HCT116 (cell line): ENCODE results near the gene ZNF287. TPM values are rescaled to one million over a fixed set of nuclear protein-coding genes. Genes with fewer than 3 reads are reported as not detected.

Experiments used
- ATAC-seq: fragments of 200-7000 bp; cut with Tn5 transposase; 2 replicates; pipeline ENCODE4 v1.9.1; 2020; ENCODE audit warnings: mild to moderate bottlenecking, moderate library complexity
- BruUV-seq: library from RNA; stranded (reverse); fragments of 400-500 nt; replicated peaks from 2 replicates; lab custom pipeline; 2021; lab: Mats Ljungman, UMichigan
- CTCF ChIA-PET: fragments of 300-600 bp; sonication (Branson Sonifier 250); formaldehyde crosslinking; loops from one replicate; lab custom pipeline; 2021; ENCODE audit warnings: antibody characterized with exemption; lab: Charles Lee
- POLR2A ChIA-PET: fragments of 300-600, 350-600 bp; sonication (Branson Sonifier 250); formaldehyde crosslinking; loops from one replicate; lab custom pipeline; 2021; ENCODE audit warnings: antibody characterized with exemption; lab: Charles Lee
- RAD21 ChIA-PET, 2 experiments: fragments of 300-600 bp; sonication (Branson Sonifier 250); formaldehyde crosslinking; loops; one replicate each; lab custom pipeline; 2023; ENCODE audit warnings: low total read pairs in 2 of 2; ENCODE audit not compliant: uncharacterized antibody in 2 of 2, unreplicated experiment in 2 of 2, low non-redundant PET in 1 of 2; lab: Charles Lee
- DNase-seq: peaks from one replicate; pipeline ENCODE4 v3.0.0-alpha.2; 2010; ENCODE audit warnings: low read depth, low spot score
- H2AFZ ChIP-seq: fragments of 200-600 bp; shearing (Covaris generic), sonication (generic); 2 replicates; pipeline ENCODE4 v1.6.1; 2017; ENCODE audit warnings: low read depth, mixed run types, mixed read lengths, antibody characterized with exemption, low read length; ENCODE audit not compliant: poor library complexity, severe bottlenecking
- H3K27ac ChIP-seq: 2 replicates; pipeline ENCODE4 v1.5.1; 2012; ENCODE audit warnings: low read depth, low read length
- H3K27me3 ChIP-seq: fragments of 200-600 bp; sonication (generic); 2 replicates; pipeline ENCODE4 v1.6.1; 2016; ENCODE audit warnings: mixed run types, low read length, mixed read lengths; ENCODE audit not compliant: insufficient read depth
- H3K36me3 ChIP-seq, 2 experiments: fragments of 200-500 bp in 1 of 2; fragments of 200-600 bp in 1 of 2; sonication (Bioruptor generic) in 1 of 2; sonication (generic) in 1 of 2; 2 replicates each; pipeline versions ENCODE4 v1.5.1 to v1.6.1; 2014 to 2016; ENCODE audit warnings: low read length in 2 of 2, inconsistent platforms in 1 of 2, mixed read lengths in 1 of 2, mixed run types in 1 of 2; ENCODE audit not compliant: insufficient read depth in 2 of 2, control insufficient read depth in 1 of 2
- H3K4me1 ChIP-seq, 2 experiments: fragments of 200-600 bp in 1 of 2; sonication (generic) in 1 of 2; 2 replicates each; pipeline versions ENCODE4 v1.5.1 to v1.6.1; 2012 to 2017; ENCODE audit warnings: low read length in 2 of 2, inconsistent platforms in 1 of 2, mild to moderate bottlenecking in 1 of 2, mixed read lengths in 1 of 2, mixed run types in 1 of 2, moderate library complexity in 1 of 2; ENCODE audit not compliant: insufficient read depth in 2 of 2, control insufficient read depth in 1 of 2
- H3K4me2 ChIP-seq: fragments of 200-600 bp; sonication (generic); 2 replicates; pipeline ENCODE4 v1.6.1; 2017; ENCODE audit warnings: mixed run types, low read length, mixed read lengths
- H3K4me3 ChIP-seq, 2 experiments: fragments of 200-600 bp in 1 of 2; sonication (generic) in 1 of 2; replicated peaks in 1 of 2; 2 replicates each; pipeline ENCODE4 v1.5.1; 2011 to 2016; ENCODE audit warnings: low read length in 2 of 2, control low read depth in 1 of 2, low read depth in 1 of 2, mild to moderate bottlenecking in 1 of 2, mixed read lengths in 1 of 2, mixed run types in 1 of 2
- H3K79me2 ChIP-seq: fragments of 200-600 bp; sonication (generic); 2 replicates; pipeline ENCODE4 v1.6.1; 2017; ENCODE audit warnings: mild to moderate bottlenecking, mixed run types, low read length, moderate library complexity, mixed read lengths; ENCODE audit not compliant: insufficient read depth
- H3K9ac ChIP-seq: fragments of 200-600 bp; sonication (generic); 2 replicates; pipeline ENCODE4 v1.6.1; 2016; ENCODE audit warnings: low read length, mixed read lengths
- H3K9me2 ChIP-seq: fragments of 200-600 bp; sonication (generic), shearing (Covaris generic); 2 replicates; pipeline ENCODE4 v1.6.1; 2017; ENCODE audit warnings: mixed run types, mild to moderate bottlenecking, moderate library complexity; ENCODE audit not compliant: insufficient read depth
- H3K9me3 ChIP-seq, 2 experiments: fragments of 200-500 bp in 1 of 2; fragments of 200-600 bp in 1 of 2; sonication (Bioruptor generic) in 1 of 2; sonication (generic) in 1 of 2; 2 replicates each; pipeline ENCODE4 v1.6.1; 2014 to 2017; ENCODE audit warnings: low read length in 2 of 2, mixed read lengths in 2 of 2, inconsistent platforms in 1 of 2, low read depth in 1 of 2, mild to moderate bottlenecking in 1 of 2, mixed run types in 1 of 2, moderate library complexity in 1 of 2; ENCODE audit not compliant: control insufficient read depth in 1 of 2, insufficient read depth in 1 of 2
- H4K20me1 ChIP-seq: fragments of 200-600 bp; sonication (generic), shearing (Covaris generic); 2 replicates; pipeline ENCODE4 v1.6.1; 2017; ENCODE audit warnings: mixed run types, mild to moderate bottlenecking, moderate library complexity; ENCODE audit not compliant: insufficient read depth
- CBX3 ChIP-seq: IDR thresholded peaks from 2 replicates; pipeline ENCODE4 v1.6.1; 2012; ENCODE audit warnings: low read depth
- CTCF ChIP-seq, 3 experiments: fragments of 200-600 bp in 1 of 3; sonication (generic) in 1 of 3; IDR thresholded peaks in 2 of 3; conservative IDR thresholded peaks in 1 of 3; 2 replicates each; pipeline ENCODE4 v1.5.1; 2012 to 2017; ENCODE audit warnings: low read depth in 2 of 3, low read length in 2 of 3, antibody characterized with exemption in 1 of 3, borderline replicate concordance in 1 of 3, control low read depth in 1 of 3, mild to moderate bottlenecking in 1 of 3, mixed read lengths in 1 of 3, mixed run types in 1 of 3, moderate library complexity in 1 of 3; ENCODE audit not compliant: insufficient read depth in 1 of 3
- ELF1 ChIP-seq: IDR thresholded peaks from 2 replicates; pipeline ENCODE4 v1.6.1; 2012; ENCODE audit warnings: low read depth, borderline replicate concordance
- EZH2phosphoT487 ChIP-seq: fragments of 200-600 bp; IDR thresholded peaks from 2 replicates; pipeline ENCODE4 v1.6.1; 2018; ENCODE audit warnings: antibody characterized with exemption, borderline replicate concordance
- FOSL1 ChIP-seq: IDR thresholded peaks from 2 replicates; pipeline ENCODE4 v1.6.1; 2012; ENCODE audit warnings: low read depth
- JUND ChIP-seq: IDR thresholded peaks from 2 replicates; pipeline ENCODE4 v1.6.1; 2012
- MAX ChIP-seq: IDR thresholded peaks from 2 replicates; pipeline ENCODE4 v1.6.1; 2012
- POLR2A ChIP-seq: IDR thresholded peaks from 2 replicates; pipeline ENCODE4 v1.7.0; 2011; ENCODE audit warnings: borderline replicate concordance; ENCODE audit not compliant: insufficient read depth, insufficient read length; ENCODE audit errors: extremely low read depth
- POLR2AphosphoS5 ChIP-seq: IDR thresholded peaks from 2 replicates; pipeline ENCODE4 v1.6.1; 2011; ENCODE audit warnings: mild to moderate bottlenecking, low read depth, low read length, moderate library complexity
- RAD21 ChIP-seq: IDR thresholded peaks from 2 replicates; pipeline ENCODE4 v1.6.1; 2012; ENCODE audit warnings: low read depth, mild to moderate bottlenecking
- SP1 ChIP-seq: IDR thresholded peaks from 2 replicates; pipeline ENCODE4 v1.6.1; 2012; ENCODE audit warnings: low read depth
- SRF ChIP-seq: IDR thresholded peaks from 2 replicates; pipeline ENCODE4 v1.6.1; 2012; ENCODE audit warnings: low read depth
- TCF7L2 ChIP-seq: IDR thresholded peaks from 2 replicates; pipeline ENCODE4 v1.7.0; 2011; ENCODE audit warnings: borderline replicate concordance, inconsistent platforms; ENCODE audit not compliant: insufficient read depth, insufficient read length; ENCODE audit errors: extremely low read depth
- ZBTB33 ChIP-seq: IDR thresholded peaks from 2 replicates; pipeline ENCODE4 v1.6.1; 2011; ENCODE audit warnings: mild to moderate bottlenecking, low read length, moderate library complexity; ENCODE audit not compliant: insufficient replicate concordance; ENCODE audit errors: extremely low read depth
- ZFX ChIP-seq: fragments of 450-650 bp; IDR thresholded peaks from 2 replicates; pipeline ENCODE4 v1.6.1; 2017
- intact Hi-C: fragments of 100-400 bp; cut with micrococcal nuclease; formaldehyde crosslinking; loops from 2 replicates; pipeline ENCODE4 v1.10.0; 2022
- total RNA-seq: library from RNA; stranded (reverse); gene quantifications from one replicate; pipeline ENCODE4 v1.2.1, GENCODE V29; 2021; ENCODE audit not compliant: unreplicated experiment

ZNF287 gene
- total RNA-seq, 1 experiment from 2014 or later, result not detected

- H3K4me2 ChIP-seq, result no peak overlapping the region
- no peak overlapping the region for H3K4me3 ChIP-seq
- TF ChIP-seq POLR2AphosphoS5, result no peak
- no peak for TF ChIP-seq POLR2A
- TF ChIP-seq CBX3, result no peak
- TF ChIP-seq ELF1, result no peak
- TF ChIP-seq EZH2phosphoT487, result no peak
- TF ChIP-seq SRF, result no peak
- no peak for TF ChIP-seq FOSL1
- TF ChIP-seq MAX, result no peak
- TF ChIP-seq SP1, result no peak
- TF ChIP-seq ZBTB33, result no peak
- no peak for TF ChIP-seq JUND
- TF ChIP-seq CTCF (IDR thresholded peaks at IDR 0.05 in 2 of 3, conservative IDR thresholded peaks at IDR 0.05 in 1 of 3; ENCODE audit: borderline replicate concordance in 1 of 3, insufficient read depth in 1 of 3, low read depth in 2 of 3, low read length in 2 of 3), result no peak
- no peak for TF ChIP-seq RAD21
- no peak for TF ChIP-seq TCF7L2
- no peak for TF ChIP-seq ZFX
- H3K4me1 ChIP-seq, result no peaks in the 10 kb centered on the region
- BruUV-seq, result no TSS peak
- no peaks in the 10 kb centered on the region for H4K20me1 ChIP-seq
- DNase-seq (no peak), ATAC-seq (no peak)
- no peaks in the 10 kb centered on the region for H3K36me3 ChIP-seq
- H3K9me3 ChIP-seq, result no peaks in the 10 kb centered on the region
- no peaks in the 10 kb centered on the region for H3K79me2 ChIP-seq
- H3K9ac ChIP-seq, result no peak overlapping the region
- intact Hi-C loops, result loop anchor here (10.0 kb wide), 1 partner anchor 348 kb away; no protein-coding TSS in a partner anchor
- no peaks in the 10 kb centered on the region for H3K9me2 ChIP-seq
- POLR2A ChIA-PET, result no interaction called here
- CTCF ChIA-PET, result no interaction called here
- H3K27me3 ChIP-seq, result no peaks in the 10 kb centered on the region
- RAD21 ChIA-PET, result no interaction called here
- no peak overlapping the region for H3K27ac ChIP-seq
- H2AFZ ChIP-seq, result no peak overlapping the region
These were observed 41.7 kb downstream of the ZNF287 start for GRCh38 chr17:16527298-16527697.
